HG02678 (cell line): ENCODE measurements around the gene LENG9.
A peak's percentile ranks its signal among the peaks of the same experiment; 100 is the strongest.
"Not testable (repeated sequence)": the region's sequence is repeated elsewhere in the genome, so short reads cannot be mapped to it uniquely, and the experiment has no call there.

Experiments
- ATAC-seq: cut with Tn5 transposase; IDR thresholded peaks from one replicate; pipeline ENCODE4 v1.9.1; 2021; ENCODE audit warnings: mild to moderate bottlenecking, moderate library complexity; ENCODE audit not compliant: unreplicated experiment

Gene LENG9

GRCh38 chr19:54480051-54480450 lies 16.5 kb upstream of the LENG9 start:
- ATAC-seq = no peak

- ATAC-seq = no peak
These were observed 15.2 kb upstream of the LENG9 start for GRCh38 chr19:54478677-54479266.

DNA sequence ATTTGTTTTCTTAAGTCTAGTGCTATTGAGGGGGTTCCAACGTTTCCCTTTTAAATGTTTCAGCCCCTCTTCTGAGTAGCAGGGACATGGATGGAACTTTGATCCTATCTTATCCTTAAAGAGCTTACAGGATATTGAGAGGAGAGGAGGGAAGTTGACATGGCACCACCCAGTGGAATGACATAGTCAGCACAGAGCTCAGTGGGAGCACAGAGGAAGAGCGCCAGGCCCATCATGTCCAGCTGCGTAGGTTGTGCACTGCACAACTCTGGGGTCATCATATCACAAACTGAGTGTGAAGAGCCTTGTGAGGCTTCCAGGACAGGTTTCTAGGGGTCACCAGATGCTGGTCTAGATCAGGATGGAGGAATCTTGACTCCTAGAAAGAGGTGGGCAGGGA lies 14.1 kb upstream of the LENG9 start:
- no peak for ATAC-seq

DNA sequence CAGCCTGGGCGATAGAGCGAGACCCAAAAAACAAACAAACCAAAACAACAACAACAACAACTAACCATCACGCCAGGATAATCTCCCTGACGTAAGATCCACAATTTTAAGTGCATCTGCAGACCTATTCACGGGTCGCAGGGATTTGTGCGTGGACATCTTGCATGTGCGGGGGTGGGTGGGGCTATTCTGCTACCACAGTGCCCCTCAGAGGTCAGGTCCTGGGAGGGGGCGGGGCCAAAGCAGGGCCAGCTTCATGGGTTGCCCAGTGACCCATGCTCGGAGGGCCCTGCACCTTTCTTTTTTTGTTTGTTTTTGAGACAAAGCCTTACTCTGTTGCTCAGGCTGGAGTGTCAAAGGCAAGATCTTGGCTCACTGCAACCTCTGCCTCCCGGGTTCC lies 12.1 kb upstream of the LENG9 start:
- ATAC-seq = no peak

DNA sequence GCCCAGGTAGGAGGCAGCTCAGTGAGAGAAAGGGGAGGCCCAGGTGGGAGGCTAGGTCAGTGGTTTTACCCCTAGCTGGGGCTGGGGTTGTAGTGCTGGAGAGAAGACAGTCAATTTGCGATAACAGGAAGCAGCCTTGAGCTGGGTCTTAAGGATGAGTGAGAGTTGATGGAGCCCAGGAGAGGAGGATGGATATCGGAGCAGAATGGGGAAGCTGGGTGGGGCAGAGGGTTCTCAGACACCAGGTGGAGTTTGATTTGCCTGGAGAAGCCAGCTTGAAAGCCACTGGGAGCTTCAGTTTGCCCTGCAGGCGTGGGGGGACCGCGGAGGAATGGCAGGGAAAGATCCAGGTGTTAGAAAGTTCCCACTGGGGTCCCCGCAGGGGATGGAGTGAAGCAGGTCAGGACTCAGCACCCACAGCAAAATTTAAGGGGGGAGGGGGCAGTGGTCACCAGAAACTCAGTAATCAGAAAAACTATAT lies 10.4 kb upstream of the LENG9 start:
- no peak for ATAC-seq

DNA sequence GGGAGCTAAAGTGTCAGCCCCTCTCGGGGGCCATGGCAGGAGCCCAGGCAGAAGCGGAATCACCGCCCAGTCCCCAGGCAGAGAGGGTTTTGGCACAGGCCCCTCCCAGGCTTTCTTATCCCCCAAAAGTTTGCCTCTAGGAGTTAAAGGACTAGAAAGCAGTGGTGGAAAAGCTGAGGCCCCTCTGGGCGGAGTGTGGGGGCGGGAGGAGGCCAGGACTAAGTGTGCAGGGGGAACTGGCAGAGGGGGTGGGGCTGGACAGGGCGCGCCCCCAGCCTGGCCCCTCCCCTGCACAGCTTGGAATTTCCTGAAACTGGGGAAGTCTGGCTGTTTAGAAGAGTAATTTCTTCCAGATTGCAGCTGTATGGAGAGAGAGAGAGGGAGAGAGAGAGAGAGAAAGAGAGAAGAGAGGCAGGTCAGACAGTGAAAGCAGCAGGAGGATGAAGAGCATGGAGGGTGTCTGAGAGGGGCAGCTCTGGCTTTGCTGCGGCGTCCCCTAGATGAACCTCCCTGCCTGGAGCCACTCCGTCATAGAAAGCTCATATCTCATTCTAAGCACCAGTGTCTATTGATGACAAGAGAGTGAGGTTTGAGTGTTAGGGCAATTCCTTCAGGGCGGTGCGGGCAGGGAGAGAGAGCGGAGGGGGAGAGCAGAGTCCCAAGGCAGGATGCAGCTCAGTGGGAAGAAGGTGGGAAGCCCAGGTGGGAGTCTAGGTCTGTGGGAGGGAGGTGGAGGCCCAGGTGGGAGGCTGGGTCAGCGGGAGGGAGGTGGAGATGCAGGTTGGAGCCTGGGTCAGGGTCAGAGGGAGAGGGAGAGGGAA lies 9.7 kb upstream of the LENG9 start, which contains the start of gene CDC42EP5:
CDC42EP5 (minus strand) TSS at position 226 of the 821 bp plus-strand sequence. CDS start 7,749 bp downstream, outside the sequence.
- no peak for ATAC-seq

- ATAC-seq = no peak
These were observed 7.6 kb upstream of the LENG9 start for GRCh38 chr19:54470991-54471782.

DNA sequence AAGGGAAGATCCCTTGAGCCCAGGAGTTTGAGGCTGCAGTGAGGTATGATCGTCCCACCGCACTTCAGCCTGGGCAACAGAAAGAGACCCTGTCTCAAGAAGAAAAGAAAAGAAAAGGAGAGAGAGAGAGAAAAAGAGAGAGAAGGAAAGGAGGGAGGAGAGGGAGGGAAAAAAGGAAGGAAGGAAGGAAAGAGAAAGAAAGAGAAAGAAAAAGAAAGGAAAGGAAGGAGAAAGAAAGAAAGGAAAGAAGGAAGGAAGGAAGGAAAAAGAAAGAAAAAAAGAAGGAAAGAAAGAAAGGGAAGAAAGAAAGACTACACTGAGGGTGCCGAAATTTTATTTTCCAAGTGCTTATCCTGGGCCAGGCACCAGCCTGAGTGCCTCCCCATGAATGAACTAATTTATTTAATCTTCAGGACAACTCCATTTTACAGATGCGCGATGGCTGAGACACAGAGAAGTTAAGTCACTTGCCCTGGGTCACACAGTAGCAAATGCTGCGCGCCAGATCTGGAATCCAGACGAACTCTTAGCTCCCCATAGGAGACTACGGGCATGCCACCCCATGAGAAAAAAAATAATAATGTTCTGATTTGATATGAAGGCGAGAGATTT lies 6.8 kb upstream of the LENG9 start:
- no peak for ATAC-seq

DNA sequence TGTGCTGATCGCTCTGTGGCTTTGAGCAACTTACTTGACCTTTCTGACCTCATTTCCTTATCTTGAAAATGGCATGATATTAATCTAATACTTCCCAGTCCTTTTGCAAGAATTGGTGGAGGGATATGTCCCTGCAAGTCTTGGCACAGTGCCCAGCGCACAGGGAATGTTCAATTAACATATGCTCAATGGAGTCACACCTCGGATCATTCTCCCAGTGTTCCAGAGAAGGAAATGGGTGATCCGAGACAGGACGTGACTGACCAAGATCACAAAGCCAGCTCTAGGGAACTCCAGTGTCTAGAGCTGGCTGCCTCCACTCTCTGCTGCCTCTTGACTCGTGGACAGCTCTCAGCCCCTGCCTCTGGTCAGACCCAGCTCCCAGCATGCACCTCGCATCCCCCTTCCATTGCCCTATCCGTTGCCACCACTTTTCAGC lies 5.9 kb upstream of the LENG9 start:
- no peak for ATAC-seq

DNA sequence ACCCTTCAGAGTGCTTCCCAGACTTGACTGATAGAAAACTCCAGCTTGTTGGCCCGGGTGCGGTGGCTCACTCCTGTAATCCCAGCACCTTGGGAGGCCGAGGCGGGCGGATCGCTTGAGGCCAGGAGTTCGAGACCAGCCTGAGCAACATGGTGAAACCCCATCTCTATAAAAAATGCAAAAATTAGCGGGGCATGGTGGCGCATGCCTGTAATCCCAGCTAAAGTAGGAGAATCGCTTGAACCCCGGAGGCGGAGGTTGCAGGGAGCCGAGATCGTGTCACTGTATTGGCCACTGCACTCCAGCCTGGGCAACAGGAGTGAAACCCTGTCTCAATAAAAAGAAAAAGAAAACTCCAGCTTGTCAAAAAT lies 2.5 kb upstream of the LENG9 start:
- not testable (repeated sequence) for ATAC-seq

DNA sequence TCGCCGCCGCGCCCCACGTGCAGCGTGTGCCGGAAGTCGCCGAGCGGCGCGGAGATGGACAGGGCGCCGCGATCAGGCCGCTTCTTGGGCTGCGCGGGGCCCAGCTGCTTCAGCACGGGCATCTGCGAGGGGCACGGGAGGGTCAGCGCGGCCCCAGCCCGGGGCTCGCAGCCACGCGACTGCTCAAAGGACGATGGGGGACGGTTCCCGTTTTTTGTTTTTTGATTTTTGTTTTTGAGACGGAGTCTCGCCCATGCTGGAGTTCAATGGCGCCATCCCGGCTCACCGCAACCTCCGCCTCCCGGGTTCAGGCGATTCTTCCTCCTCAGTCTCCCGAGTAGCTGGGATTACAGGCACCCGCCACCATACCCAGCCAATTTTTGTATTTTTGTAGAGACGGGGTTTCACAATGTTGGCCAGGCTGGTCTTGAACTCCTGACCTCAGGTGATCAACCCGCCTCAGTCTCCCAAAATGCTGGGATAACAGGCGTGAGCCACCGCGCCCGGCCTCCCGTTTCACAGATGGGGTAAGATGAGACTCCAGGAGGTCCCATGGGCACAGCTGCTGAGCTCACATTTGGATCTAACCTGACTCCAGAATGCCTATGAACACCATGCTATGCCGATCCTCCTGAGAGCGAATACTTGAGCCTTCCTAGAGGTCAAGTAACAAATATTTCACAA lies 2.0 kb upstream of the LENG9 start:
- ATAC-seq = no peak

- ATAC-seq = peak; percentile 48
These were observed 1.2 kb upstream of the LENG9 start for GRCh38 chr19:54464630-54465425.

- peak; percentile 46 for ATAC-seq
These were observed 559 bp upstream of the LENG9 start for GRCh38 chr19:54464044-54464629.

DNA sequence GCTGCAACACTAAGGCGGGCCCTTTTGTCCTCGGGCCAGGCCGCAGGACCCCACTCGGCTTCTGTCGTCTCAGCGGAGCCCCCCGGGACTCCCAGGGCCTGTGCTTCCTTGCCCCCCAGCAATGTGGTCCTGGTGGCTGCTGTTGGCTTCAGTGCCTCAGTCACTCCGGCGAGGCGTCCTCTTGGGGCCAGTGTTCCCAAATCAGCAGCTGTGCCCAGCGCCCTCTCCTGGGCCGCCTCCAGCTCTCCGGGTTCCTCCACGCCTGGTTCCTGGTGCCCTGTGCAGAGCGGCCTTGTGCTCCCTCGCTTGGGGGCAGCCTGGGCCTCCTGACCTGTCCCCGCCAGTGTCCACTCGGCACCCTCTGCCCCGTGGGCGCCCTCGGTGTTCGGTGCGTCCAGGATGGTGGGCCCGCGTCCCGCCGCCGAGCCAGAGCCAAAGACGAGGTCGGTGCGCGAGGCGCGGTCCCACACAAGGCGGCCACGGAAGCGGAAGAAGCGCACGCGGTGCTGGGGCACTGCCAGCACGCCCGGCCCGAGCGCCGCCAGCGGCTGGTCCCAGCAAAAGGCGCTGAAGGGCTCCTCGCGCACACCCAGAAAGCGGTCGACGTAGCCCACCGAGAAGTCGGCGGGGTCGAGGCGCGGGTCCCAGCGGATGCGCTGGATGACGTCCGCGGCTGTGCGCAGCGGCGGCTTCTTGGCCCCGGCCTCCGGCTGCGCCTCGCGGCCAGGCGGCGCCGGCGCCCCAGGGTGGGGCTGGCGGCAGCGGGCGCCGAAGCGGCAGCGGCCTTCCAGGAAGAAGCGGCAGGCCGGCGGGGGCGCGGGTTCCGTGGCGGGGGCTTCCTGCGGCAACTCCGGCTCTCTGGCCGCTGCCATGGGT lies 685 bp downstream of the LENG9 start:
- peak; percentile 15 for ATAC-seq

- no peak for ATAC-seq
These were observed 1.4 kb downstream of the LENG9 start for GRCh38 chr19:54462047-54462654.

- ATAC-seq = no peak
These were observed 2.0 kb downstream of the LENG9 start for GRCh38 chr19:54461613-54462012.

- no peak for ATAC-seq
These were observed 2.4 kb downstream of the LENG9 start for GRCh38 chr19:54461210-54461609.
